Suprapubic skin (tissue), 4 donors: ENCODE data around the gene TEX22. TPM values are rescaled to one million over a fixed set of nuclear protein-coding genes. Genes with fewer than 3 reads are reported as not detected.

Experiments
- DNase-seq, 2 donors: peaks; one replicate each; pipeline ENCODE4 v3.0.0-alpha.2; 2019; ENCODE audit warnings: low spot score in 2 of 2
- H3K27ac ChIP-seq: fragments of 200-600 bp; sonication (generic); one replicate; pipeline ENCODE4 v1.5.1; 2019
- H3K27me3 ChIP-seq: fragments of 200-600 bp; sonication (generic); one replicate; pipeline ENCODE4 v1.5.1; 2019
- H3K36me3 ChIP-seq: fragments of 200-600 bp; sonication (generic); one replicate; pipeline ENCODE4 v1.5.1; 2019
- H3K4me1 ChIP-seq: fragments of 200-600 bp; sonication (generic); one replicate; pipeline ENCODE4 v1.5.1; 2019
- H3K4me3 ChIP-seq: fragments of 200-600 bp; sonication (generic); one replicate; pipeline ENCODE4 v1.5.1; 2019; ENCODE audit warnings: mild to moderate bottlenecking
- H3K9me3 ChIP-seq: fragments of 200-600 bp; sonication (generic); one replicate; pipeline ENCODE4 v1.5.1; 2019
- CTCF ChIP-seq, 2 donors: fragments of 200-600 bp in 1 of 2; fragments of 450-650 bp in 1 of 2; sonication (generic) in 1 of 2; IDR thresholded peaks; one replicate each; pipeline ENCODE4 v1.5.1; 2016 to 2019; ENCODE audit warnings: antibody characterized with exemption in 2 of 2, mild to moderate bottlenecking in 1 of 2, moderate library complexity in 1 of 2
- EP300 ChIP-seq: sonication (generic); formaldehyde crosslinking; IDR thresholded peaks from one replicate; pipeline ENCODE4 v1.6.1; 2017; ENCODE audit warnings: antibody characterized with exemption
- POLR2A ChIP-seq, 2 donors: fragments of 450-650 bp; IDR thresholded peaks; one replicate each; pipeline ENCODE4 v1.6.1; 2017; ENCODE audit warnings: antibody characterized with exemption in 2 of 2, mild to moderate bottlenecking in 2 of 2, moderate library complexity in 2 of 2
- POLR2AphosphoS5 ChIP-seq, 3 donors: sonication (generic); formaldehyde crosslinking; IDR thresholded peaks; one replicate each; pipeline ENCODE4 v1.6.1; 2017; ENCODE audit warnings: antibody characterized with exemption in 3 of 3
- whole genome bisulfite sequencing: methylation state at CpG from one replicate; pipeline ENCODE4 v1.1.5; 2018; 5-methylcytosine and 5-hydroxymethylcytosine counted together
- total RNA-seq, 4 donors: library from RNA; depleted of rRNA; stranded (reverse); fragments of >200 nt; gene quantifications; one replicate each; pipeline ENCODE4 v1.1.0, GENCODE V29; 2016

TEX22 gene
- total RNA-seq, 4 donors from 2014 or later = 0.80 TPM; not detected in 3

GRCh38 chr14:105374389-105374788, 23.9 kb upstream of the TEX22 start:
- Histone ChIP-seq H3K9me3 (no peaks in the 10 kb centered on the region), H3K36me3 (peaks cover 4% of the 10 kb centered on the region), H3K4me1 (peaks cover 13% of the 10 kb centered on the region), H3K27me3 (no peaks in the 10 kb centered on the region), H3K27ac (no peak overlapping the region), H3K4me3 (no peak overlapping the region)
- DNase-seq = no peak
- TF ChIP-seq CTCF (IDR thresholded peaks at IDR 0.05) (no peak), POLR2A (IDR thresholded peaks at IDR 0.05) (no peak), EP300 (no peak), POLR2AphosphoS5 (IDR thresholded peaks at IDR 0.05) (no peak)
- 44% methylated on average over 11 of the region's 11 CpGs for WGBS

DNA sequence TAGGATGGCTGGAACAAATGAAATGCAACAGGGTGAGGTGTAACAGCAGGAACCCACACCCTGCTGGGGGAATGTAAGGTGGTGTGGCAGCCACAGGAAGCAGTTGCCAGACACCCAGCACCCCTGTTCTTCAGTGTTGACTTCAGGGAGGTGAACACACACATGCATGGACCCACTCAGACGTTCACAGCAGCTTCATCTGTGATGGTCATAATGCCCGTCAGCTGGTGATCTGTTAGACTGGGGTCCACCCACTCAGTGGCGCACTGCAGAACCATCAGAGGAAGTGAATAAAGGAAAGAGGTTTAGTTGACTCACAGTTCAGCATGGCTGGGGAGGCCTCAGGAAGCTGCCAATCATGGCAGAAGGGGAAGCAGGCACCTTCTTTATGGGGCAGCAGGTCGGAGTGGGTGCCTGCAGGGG, 22.7 kb upstream of the TEX22 start:
- TF ChIP-seq POLR2A (IDR thresholded peaks at IDR 0.05) (no peak), EP300 (no peak), POLR2AphosphoS5 (IDR thresholded peaks at IDR 0.05) (no peak), CTCF (IDR thresholded peaks at IDR 0.05) (no peak)
- H3K27ac ChIP-seq = no peak overlapping the region
- H3K9me3 ChIP-seq = no peaks in the 10 kb centered on the region
- no peak overlapping the region for H3K4me3 ChIP-seq
- H3K27me3 ChIP-seq = no peaks in the 10 kb centered on the region
- WGBS = 83% methylated on average over 4 of the region's 4 CpGs
- H3K36me3 ChIP-seq = peaks cover 7% of the 10 kb centered on the region
- peaks cover 13% of the 10 kb centered on the region for H3K4me1 ChIP-seq
- no peak for DNase-seq

DNA sequence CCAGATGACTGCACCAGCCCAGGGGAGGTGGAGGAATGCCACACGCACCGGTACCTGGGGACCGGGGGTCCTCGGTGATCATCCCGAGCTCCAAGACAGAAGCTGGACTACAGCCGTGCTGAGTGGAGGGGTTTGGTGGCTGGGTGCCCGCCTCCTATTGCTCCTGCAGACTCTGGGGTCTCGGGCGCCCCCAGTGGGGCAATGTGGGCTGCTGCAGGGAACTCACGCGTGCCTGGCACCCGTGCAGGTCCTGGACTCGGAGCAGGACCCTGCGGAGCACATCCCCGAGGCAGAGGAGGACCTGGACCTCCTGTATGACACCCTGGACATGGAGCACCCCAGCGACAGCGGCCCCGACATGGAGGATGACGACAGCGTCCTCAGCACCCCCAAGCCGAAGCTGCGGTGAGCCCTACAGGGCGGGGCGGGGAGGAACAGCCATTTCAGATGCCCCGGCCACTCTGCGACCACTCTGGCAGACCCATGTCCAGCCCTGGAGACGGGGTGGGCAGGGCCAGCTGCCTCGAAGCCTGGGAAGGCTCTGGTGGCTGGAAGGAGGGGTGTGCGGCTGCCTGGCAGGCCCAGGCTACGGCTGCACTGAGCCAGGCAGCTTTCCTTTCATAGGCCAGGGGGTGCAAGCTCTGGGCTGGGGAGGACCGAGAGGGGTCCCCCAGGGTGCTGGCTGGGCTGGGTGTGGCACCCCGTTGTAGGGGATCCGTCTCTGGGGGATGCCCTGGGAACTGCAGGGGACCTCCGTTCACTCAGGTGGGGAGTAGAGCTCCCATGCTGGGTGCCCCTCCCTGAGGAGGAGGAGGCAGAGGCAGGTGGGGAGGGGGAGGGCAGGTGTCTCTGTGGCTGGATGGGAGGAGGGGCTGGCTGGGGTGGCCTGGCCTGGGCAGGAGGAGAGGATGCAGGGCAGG, 21.6 kb upstream of the TEX22 start:
- Histone ChIP-seq H3K9me3 (no peaks in the 10 kb centered on the region), H3K4me1 (peaks cover 9% of the 10 kb centered on the region), H3K27ac (no peak overlapping the region), H3K27me3 (no peaks in the 10 kb centered on the region), H3K36me3 (peaks cover 15% of the 10 kb centered on the region), H3K4me3 (no peak overlapping the region)
- no peak for DNase-seq
- 84% methylated on average over 28 of the region's 34 CpGs for WGBS
- TF ChIP-seq CTCF (IDR thresholded peaks at IDR 0.05) (no peak), POLR2AphosphoS5 (IDR thresholded peaks at IDR 0.05) (no peak), EP300 (no peak), POLR2A (IDR thresholded peaks at IDR 0.05) (no peak)

DNA sequence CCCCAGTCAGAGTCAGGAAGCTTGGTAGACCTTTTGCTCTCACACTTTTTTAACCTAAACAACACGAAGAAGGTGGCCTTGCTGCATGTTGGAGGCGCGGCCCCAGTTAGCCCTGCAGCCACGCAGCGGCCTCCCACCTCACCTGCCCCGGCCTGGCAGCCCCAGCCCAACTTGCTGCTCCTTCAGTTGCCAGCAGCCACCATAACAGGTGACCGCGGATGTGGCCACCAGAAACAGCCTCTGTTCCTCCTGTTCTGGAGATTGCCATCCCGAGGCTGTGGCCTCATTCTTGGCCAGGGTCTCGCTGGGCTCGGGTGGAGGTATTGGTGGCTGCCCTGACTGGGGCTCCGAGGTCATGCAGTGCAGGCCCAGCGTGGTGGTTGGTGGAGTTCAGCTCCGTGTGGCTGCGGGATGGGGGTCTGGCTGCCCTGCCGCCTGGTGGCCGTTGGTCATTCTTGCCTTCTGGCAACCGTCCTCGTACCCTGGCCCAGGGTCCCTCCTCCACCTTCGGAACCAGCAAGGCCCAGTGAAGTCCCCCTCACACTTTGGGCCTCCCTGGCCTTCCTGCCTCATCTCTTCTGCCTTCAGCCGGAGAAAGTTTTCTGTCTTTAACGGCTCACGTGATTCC, 20.7 kb upstream of the TEX22 start:
- no peaks in the 10 kb centered on the region for H3K27me3 ChIP-seq
- peaks cover 9% of the 10 kb centered on the region for H3K4me1 ChIP-seq
- no peaks in the 10 kb centered on the region for H3K9me3 ChIP-seq
- no peak overlapping the region for H3K27ac ChIP-seq
- no peak for DNase-seq
- no peak for TF ChIP-seq POLR2A (IDR thresholded peaks at IDR 0.05)
- no peak for TF ChIP-seq POLR2AphosphoS5 (IDR thresholded peaks at IDR 0.05)
- no peak for TF ChIP-seq EP300
- no peak for TF ChIP-seq CTCF (IDR thresholded peaks at IDR 0.05)
- 91% methylated on average over 16 of the region's 23 CpGs for WGBS
- H3K4me3 ChIP-seq = no peak overlapping the region
- peaks cover 24% of the 10 kb centered on the region for H3K36me3 ChIP-seq

- peaks cover 29% of the 10 kb centered on the region for H3K36me3 ChIP-seq
- 82% methylated on average over 8 of the region's 11 CpGs for WGBS
- H3K27ac ChIP-seq = no peak overlapping the region
- DNase-seq = no peak
- H3K4me1 ChIP-seq = peaks cover 9% of the 10 kb centered on the region
- TF ChIP-seq POLR2A (IDR thresholded peaks at IDR 0.05) (no peak), EP300 (no peak), POLR2AphosphoS5 (IDR thresholded peaks at IDR 0.05) (no peak), CTCF (IDR thresholded peaks at IDR 0.05) (no peak)
- no peaks in the 10 kb centered on the region for H3K27me3 ChIP-seq
- no peak overlapping the region for H3K4me3 ChIP-seq
- H3K9me3 ChIP-seq = no peaks in the 10 kb centered on the region
These were observed 20.1 kb upstream of the TEX22 start for GRCh38 chr14:105378199-105378598.
